Lower leg skin (tissue), 3 donors: ENCODE data around the gene RBM17.

Experiments
- POLR2A ChIP-seq, 2 donors: fragments of 450-650 bp; IDR thresholded peaks; one replicate each; pipeline ENCODE4 v1.6.1; 2016 to 2017; ENCODE audit warnings: antibody characterized with exemption in 2 of 2, mild to moderate bottlenecking in 1 of 2, moderate library complexity in 1 of 2
- TF ChIP-seq, protein P1 (sequence below), 3 donors: fragments of 450-650 bp; IDR thresholded peaks; one replicate each; pipeline ENCODE4 v1.5.1; 2016; ENCODE audit warnings: antibody characterized with exemption in 3 of 3, mild to moderate bottlenecking in 3 of 3, moderate library complexity in 2 of 3

DNA sequence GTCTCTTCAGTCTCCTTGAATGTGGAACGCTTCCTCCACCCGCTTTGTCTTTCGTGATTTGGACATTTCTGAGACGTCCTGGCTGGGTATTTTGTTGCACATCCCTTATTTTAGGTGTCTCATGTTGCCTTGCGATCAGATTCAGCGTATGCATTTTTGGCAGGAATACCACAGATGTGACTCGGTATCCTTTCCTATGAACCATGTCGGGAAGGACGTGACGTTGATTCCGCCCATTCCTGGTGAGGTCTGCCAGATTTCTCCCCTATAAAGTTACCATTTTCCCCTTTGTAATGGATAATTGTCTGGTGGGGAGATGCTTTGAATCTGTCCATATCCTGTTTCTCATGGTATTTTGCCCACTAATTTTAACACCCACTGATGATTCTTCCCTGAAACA lies 49.6 kb downstream of the RBM17 start:
- TF ChIP-seq, protein P1, sequence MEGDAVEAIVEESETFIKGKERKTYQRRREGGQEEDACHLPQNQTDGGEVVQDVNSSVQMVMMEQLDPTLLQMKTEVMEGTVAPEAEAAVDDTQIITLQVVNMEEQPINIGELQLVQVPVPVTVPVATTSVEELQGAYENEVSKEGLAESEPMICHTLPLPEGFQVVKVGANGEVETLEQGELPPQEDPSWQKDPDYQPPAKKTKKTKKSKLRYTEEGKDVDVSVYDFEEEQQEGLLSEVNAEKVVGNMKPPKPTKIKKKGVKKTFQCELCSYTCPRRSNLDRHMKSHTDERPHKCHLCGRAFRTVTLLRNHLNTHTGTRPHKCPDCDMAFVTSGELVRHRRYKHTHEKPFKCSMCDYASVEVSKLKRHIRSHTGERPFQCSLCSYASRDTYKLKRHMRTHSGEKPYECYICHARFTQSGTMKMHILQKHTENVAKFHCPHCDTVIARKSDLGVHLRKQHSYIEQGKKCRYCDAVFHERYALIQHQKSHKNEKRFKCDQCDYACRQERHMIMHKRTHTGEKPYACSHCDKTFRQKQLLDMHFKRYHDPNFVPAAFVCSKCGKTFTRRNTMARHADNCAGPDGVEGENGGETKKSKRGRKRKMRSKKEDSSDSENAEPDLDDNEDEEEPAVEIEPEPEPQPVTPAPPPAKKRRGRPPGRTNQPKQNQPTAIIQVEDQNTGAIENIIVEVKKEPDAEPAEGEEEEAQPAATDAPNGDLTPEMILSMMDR (IDR thresholded peaks at IDR 0.05): no peak
- no peak for TF ChIP-seq POLR2A (IDR thresholded peaks at IDR 0.05)
